Forelimb muscle (tissue), 1 donor: Measurements from ENCODE around the gene GRID2. TPM values are rescaled to one million over a fixed set of nuclear protein-coding genes. Genes with fewer than 3 reads are reported as not detected.

Source experiments
- DNase-seq: peaks from one replicate; pipeline ENCODE4 v3.0.0-alpha.2; 2013; ENCODE audit warnings: low read depth
- polyA plus RNA-seq: library from polyadenylated mRNA; unstranded; fragments of 120-200 nt; gene quantifications from one replicate; pipeline ENCODE4 v1.2.1, GENCODE V29; 2013; ENCODE audit not compliant: insufficient read length

The GRID2 gene
- polyA plus RNA-seq, 1 donor, result 0.16 TPM

- DNase-seq, result no peak
Observed at GRCh38 chr4:93747220-93747619, 1443.5 kb downstream of the GRID2 start.

- no peak for DNase-seq
Observed at GRCh38 chr4:93748373-93749291, 1444.9 kb downstream of the GRID2 start.

- DNase-seq, result no peak
Observed at GRCh38 chr4:93749292-93749761, 1445.6 kb downstream of the GRID2 start.

GRCh38 chr4:93751411-93751810 is 1447.6 kb downstream of the GRID2 start:
- DNase-seq, result no peak

GRCh38 chr4:93756101-93756500 is 1452.3 kb downstream of the GRID2 start:
- no peak for DNase-seq

- no peak for DNase-seq
Observed at GRCh38 chr4:93759506-93759905, 1455.7 kb downstream of the GRID2 start.

GRCh38 chr4:93760284-93760683 is 1456.5 kb downstream of the GRID2 start:
- no peak for DNase-seq

GRCh38 chr4:93761286-93761685 is 1457.5 kb downstream of the GRID2 start:
- DNase-seq, result no peak

GRCh38 chr4:93764639-93765246 is 1461.0 kb downstream of the GRID2 start:
- DNase-seq, result peak; percentile 25

- no peak for DNase-seq
Observed at GRCh38 chr4:93767917-93768316, 1464.2 kb downstream of the GRID2 start.

GRCh38 chr4:93770201-93770600 is 1466.4 kb downstream of the GRID2 start:
- no peak for DNase-seq

- no peak for DNase-seq
Observed at GRCh38 chr4:93771640-93772411, 1468.1 kb downstream of the GRID2 start.

- DNase-seq, result no peak
Observed at GRCh38 chr4:93772858-93773257, 1469.1 kb downstream of the GRID2 start.

GRCh38 chr4:93775551-93775950 is 1471.8 kb downstream of the GRID2 start:
- no peak for DNase-seq

GRCh38 chr4:93776386-93777080 is 1472.8 kb downstream of the GRID2 start:
- no peak for DNase-seq

GRCh38 chr4:93777081-93777460 is 1473.3 kb downstream of the GRID2 start:
- DNase-seq, result no peak

GRCh38 chr4:93779228-93779627 is 1475.5 kb downstream of the GRID2 start:
- no peak for DNase-seq

- no peak for DNase-seq
Observed at GRCh38 chr4:93780080-93780479, 1476.3 kb downstream of the GRID2 start.

GRCh38 chr4:93781198-93781597 is 1477.4 kb downstream of the GRID2 start:
- DNase-seq, result no peak

GRCh38 chr4:93786149-93786548 is 1482.4 kb downstream of the GRID2 start:
- no peak for DNase-seq

- no peak for DNase-seq
Observed at GRCh38 chr4:93788712-93789111, 1484.9 kb downstream of the GRID2 start.
